GM18520 (cell line): ENCODE data around the gene OST4.

Experiments used
- ATAC-seq: cut with Tn5 transposase; IDR thresholded peaks from one replicate; pipeline ENCODE4 v1.9.1; 2021; ENCODE audit not compliant: unreplicated experiment

Gene OST4

GRCh38 chr2:27027211-27027651 lies 44.2 kb downstream of the OST4 start:
- ATAC-seq = no peak

- no peak for ATAC-seq
Measured at GRCh38 chr2:27025861-27026851, 45.3 kb downstream of the OST4 start.

- ATAC-seq = no peak
Measured at GRCh38 chr2:27025281-27025800, 46.1 kb downstream of the OST4 start.

- no peak for ATAC-seq
Measured at GRCh38 chr2:27024812-27025211, 46.6 kb downstream of the OST4 start.

GRCh38 chr2:27024188-27024587 lies 47.3 kb downstream of the OST4 start:
- no peak for ATAC-seq

GRCh38 chr2:27023740-27024139 lies 47.7 kb downstream of the OST4 start:
- no peak for ATAC-seq

- no peak for ATAC-seq
Measured at GRCh38 chr2:27021253-27022049, 50.0 kb downstream of the OST4 start.
